HepG2 (cell line): ENCODE data around the gene JDP2. TPM values are rescaled to one million over a fixed set of nuclear protein-coding genes. Genes with fewer than 3 reads are reported as not detected.

Experiments
- ATAC-seq: fragments of 200-7000 bp; cut with Tn5 transposase; 3 replicates; pipeline ENCODE4 v1.9.1; 2020; ENCODE audit warnings: mild to moderate bottlenecking, moderate library complexity
- BruUV-seq: library from RNA; stranded (reverse); fragments of 400-500 nt; replicated peaks from 2 replicates; lab custom pipeline; 2021; lab: Mats Ljungman, UMichigan
- CTCF ChIA-PET: fragments of 300-600 bp; formaldehyde crosslinking; extraction: SDS; loops from one replicate; lab custom pipeline; 2021; ENCODE audit warnings: low total read pairs, inconsistent platforms, low intra/inter-chr PET ratio; lab: Yijun Ruan, JAX
- POLR2A ChIA-PET: fragments of 350-600 bp; sonication (Branson Sonifier 250); formaldehyde crosslinking; loops from one replicate; lab custom pipeline; 2020; ENCODE audit warnings: antibody characterized with exemption, inconsistent platforms; lab: Yijun Ruan, JAX
- DNase-seq: peaks from one replicate; pipeline ENCODE4 v3.0.0-alpha.2; 2015; ENCODE audit warnings: low spot score
- FAIRE-seq: peaks from 3 replicates; lab custom pipeline; 2011; peaks lifted over from hg19 to GRCh38; lab: Jason Lieb, UNC
- H2AFZ ChIP-seq: one replicate; pipeline ENCODE4 v1.6.1; 2011; ENCODE audit warnings: low read length, inconsistent platforms
- H3K27ac ChIP-seq: fragments of 300-600 bp; 3 replicates; pipeline ENCODE4 v1.8.0; 2011; ENCODE audit warnings: mixed run types, mild to moderate bottlenecking, mixed read lengths, low read length, inconsistent platforms; ENCODE audit not compliant: insufficient read depth; ENCODE audit errors: extremely low read length
- H3K27me3 ChIP-seq, 2 experiments: fragments of 200-600 bp in 1 of 2; 2 replicates in 1 of 2; 3 replicates in 1 of 2; pipeline versions ENCODE4 v1.6.0 to v1.8.0; 2011; ENCODE audit warnings: low read length in 2 of 2, mild to moderate bottlenecking in 2 of 2, moderate library complexity in 2 of 2, inconsistent platforms in 1 of 2; ENCODE audit not compliant: insufficient read depth in 2 of 2, control insufficient read depth in 1 of 2
- H3K36me3 ChIP-seq, 2 experiments: fragments of 200-600 bp in 1 of 2; replicated peaks in 1 of 2; 2 replicates in 1 of 2; 3 replicates in 1 of 2; pipeline versions ENCODE4 v1.5.1 to v1.8.0; 2011; ENCODE audit warnings: low read length in 2 of 2, inconsistent platforms in 1 of 2; ENCODE audit not compliant: insufficient read depth in 2 of 2, control insufficient read depth in 1 of 2
- H3K4me1 ChIP-seq: 2 replicates; pipeline ENCODE4 v1.5.1; 2012; ENCODE audit warnings: low read length, inconsistent platforms; ENCODE audit not compliant: insufficient read depth
- H3K4me2 ChIP-seq: 2 replicates; pipeline ENCODE4 v1.6.0; 2011; ENCODE audit warnings: low read depth, low read length, inconsistent platforms
- H3K4me3 ChIP-seq, 3 experiments: fragments of 200-600 bp in 1 of 3; sonication (generic), shearing (Covaris generic) in 1 of 3; replicated peaks in 1 of 3; 2 replicates each; pipeline ENCODE4 v1.5.1; 2011 to 2016; ENCODE audit warnings: low read length in 3 of 3, inconsistent platforms in 2 of 3, low read depth in 2 of 3, mild to moderate bottlenecking in 2 of 3, control low read depth in 1 of 3, mixed read lengths in 1 of 3; ENCODE audit not compliant: insufficient read depth in 1 of 3
- H3K79me2 ChIP-seq: one replicate; pipeline ENCODE4 v1.6.1; 2011; ENCODE audit warnings: low read length, inconsistent platforms; ENCODE audit not compliant: insufficient read depth
- H3K9ac ChIP-seq: 2 replicates; pipeline ENCODE4 v1.6.0; 2011; ENCODE audit warnings: mild to moderate bottlenecking, low read depth, low read length, inconsistent platforms; ENCODE audit not compliant: insufficient read depth
- H3K9me3 ChIP-seq: 2 replicates; pipeline ENCODE4 v1.5.1; 2012; ENCODE audit warnings: mild to moderate bottlenecking, low read length
- H4K20me1 ChIP-seq: 2 replicates; pipeline ENCODE4 v1.6.0; 2011; ENCODE audit warnings: inconsistent platforms, mild to moderate bottlenecking, low read length, moderate library complexity; ENCODE audit not compliant: insufficient read depth
- HNRNPL ChIP-seq: fragments of 200-400 bp; formaldehyde crosslinking; IDR thresholded peaks from 2 replicates; pipeline ENCODE4 v1.6.1; 2017; ENCODE audit warnings: mild to moderate bottlenecking, low read depth, low read length
- NR3C1 ChIP-seq: sonication (generic); formaldehyde crosslinking; IDR thresholded peaks from 2 replicates; pipeline ENCODE4 v1.4.0; 2020; ENCODE audit warnings: missing genetic modification reagents
- SSRP1 ChIP-seq: IDR thresholded peaks from 2 replicates; pipeline ENCODE4 v1.6.1; 2016; ENCODE audit warnings: control low read depth
- THAP11 ChIP-seq: IDR thresholded peaks from 2 replicates; pipeline ENCODE4 v1.6.1; 2016; ENCODE audit warnings: missing biosample characterization, missing genetic modification reagents
- ZKSCAN1 ChIP-seq: fragments of 150-350 bp; IDR thresholded peaks from 2 replicates; pipeline ENCODE4 v1.6.1; 2014; ENCODE audit warnings: low read length
- ZNF589 ChIP-seq: sonication (generic); formaldehyde crosslinking; conservative IDR thresholded peaks from 2 replicates; pipeline ENCODE4 v1.8.0; 2022; ENCODE audit warnings: mild to moderate bottlenecking, moderate library complexity, missing genetic modification reagents
- ZNF703 ChIP-seq: sonication (generic); formaldehyde crosslinking; IDR thresholded peaks from 2 replicates; pipeline ENCODE4 v1.5.1; 2020; ENCODE audit warnings: missing genetic modification reagents, mild to moderate bottlenecking, moderate library complexity, borderline replicate concordance
- ZNF766 ChIP-seq: sonication (generic); formaldehyde crosslinking; IDR thresholded peaks from 2 replicates; pipeline ENCODE4 v1.5.0; 2020; ENCODE audit warnings: missing genetic modification reagents, borderline replicate concordance
- ZSCAN21 ChIP-seq: sonication (generic); formaldehyde crosslinking; IDR thresholded peaks from 2 replicates; pipeline ENCODE4 v1.8.0; 2022; ENCODE audit warnings: mild to moderate bottlenecking, missing genetic modification reagents, moderate library complexity, borderline replicate concordance
- WGBS: methylation state at CpG from one replicate; pipeline ENCODE4 v1.1.6; 2017; ENCODE audit warnings: low lambda C conversion rate; 5-methylcytosine and 5-hydroxymethylcytosine counted together
- in situ Hi-C: cut with HindIII; loops from 2 replicates; pipeline ENCODE4 v1.10.0; 2017; ENCODE audit warnings: low pct_unique_long_range_greater_than_20kb; ENCODE audit not compliant: extremely low pct_ligation_motif_present
- intact Hi-C: fragments of 100-400 bp; cut with micrococcal nuclease; formaldehyde crosslinking; loops from one replicate; pipeline ENCODE4 v1.10.0; 2022; ENCODE audit not compliant: unreplicated experiment
- polyA plus RNA-seq, 8 experiments: library from polyadenylated mRNA; depleted of rRNA in 3 of 8; stranded (reverse) in 7 of 8; unstranded in 1 of 8; fragments of >200 nt; fragmentation: Illumina TruSeq in 4 of 8; extraction: Trizol in 4 of 8; gene quantifications; 2 replicates each; pipeline versions ENCODE4 v1.2.1 to v1.2.3, GENCODE V29; 2011 to 2016; ENCODE audit warnings: low read depth in 4 of 8, missing spikeins in 1 of 8, mixed read lengths in 1 of 8; ENCODE audit not compliant: insufficient read depth in 1 of 8
- total RNA-seq, 5 experiments: library from RNA; depleted of rRNA; stranded (reverse); fragments of >200 nt; fragmentation: Illumina TruSeq; extraction: Trizol; gene quantifications; 2 replicates each; pipeline ENCODE4 v1.2.3, GENCODE V29; 2016; ENCODE audit warnings: low read depth in 1 of 5
- TF ChIP-seq, protein P1 (sequence below): sonication (generic); formaldehyde crosslinking; IDR thresholded peaks from 2 replicates; pipeline ENCODE4 v1.5.0; 2020; ENCODE audit warnings: mild to moderate bottlenecking, missing genetic modification reagents
- TF ChIP-seq, protein P2 (sequence below): sonication (generic); formaldehyde crosslinking; IDR thresholded peaks from 2 replicates; pipeline ENCODE4 v1.5.1; 2020; ENCODE audit warnings: missing genetic modification reagents, mild to moderate bottlenecking, borderline replicate concordance
- TF ChIP-seq, protein P3 (sequence below): sonication (generic); formaldehyde crosslinking; IDR thresholded peaks from 2 replicates; pipeline ENCODE4 v1.8.1; 2023; ENCODE audit warnings: mild to moderate bottlenecking, missing genetic modification reagents

The JDP2 gene
- total and polyA plus RNA-seq, 2 of the 13 experiments (the other 11 are each of a cell fraction or from before 2014, with no cell fraction given): 8.0 to 8.9 TPM

DNA sequence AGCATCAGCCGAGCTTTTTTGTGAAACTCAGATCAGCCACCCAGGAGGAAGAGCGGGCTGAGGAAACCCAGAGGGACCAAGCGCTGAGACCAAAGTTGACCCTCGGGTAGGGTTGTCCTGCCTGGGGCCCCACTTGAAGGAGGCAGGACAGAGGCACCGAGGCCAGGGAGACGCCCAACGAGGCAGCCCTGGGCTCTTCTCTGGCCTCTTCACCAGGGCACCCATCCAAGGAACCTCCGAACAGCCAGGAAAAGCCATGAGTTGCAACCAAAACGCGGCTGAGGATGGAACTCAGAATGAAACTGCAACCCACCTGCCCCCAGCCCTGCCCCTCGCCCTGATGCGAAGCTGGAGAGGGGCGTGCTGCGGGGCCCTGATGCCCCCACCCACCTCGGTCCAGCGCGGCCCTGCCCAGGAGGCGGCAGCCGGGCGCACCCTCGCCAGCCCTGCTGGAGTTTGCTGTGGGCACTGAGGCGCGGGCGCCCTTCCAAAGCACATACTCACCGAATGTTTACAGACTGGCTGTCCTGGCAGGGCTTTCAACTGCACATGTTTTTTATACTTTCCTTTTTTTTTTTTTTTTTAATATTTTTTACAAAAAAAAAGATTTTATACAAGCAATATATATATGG, 41.9 kb downstream of the JDP2 start:
- Histone ChIP-seq H4K20me1 (no peaks in the 10 kb centered on the region), H3K9ac (no peak overlapping the region), H3K4me1 (no peaks in the 10 kb centered on the region), H3K9me3 (no peaks in the 10 kb centered on the region), H3K4me3 (no peak overlapping the region), H2AFZ (no peak overlapping the region), H3K27ac (no peak overlapping the region), H3K27me3 (no peaks in the 10 kb centered on the region), H3K79me2 (no peaks in the 10 kb centered on the region), H3K36me3 (peaks cover 14 to 47% of the 10 kb centered on the region in 2 experiments), H3K4me2 (no peak overlapping the region)
- ChIA-PET CTCF (no interaction called here), POLR2A (no interaction called here)
- in situ Hi-C loops (no loop called here), intact Hi-C loops (no loop called here)
- DNase-seq (no peak), FAIRE-seq (no peak), ATAC-seq (no peak)
- TF ChIP-seq, protein P1, sequence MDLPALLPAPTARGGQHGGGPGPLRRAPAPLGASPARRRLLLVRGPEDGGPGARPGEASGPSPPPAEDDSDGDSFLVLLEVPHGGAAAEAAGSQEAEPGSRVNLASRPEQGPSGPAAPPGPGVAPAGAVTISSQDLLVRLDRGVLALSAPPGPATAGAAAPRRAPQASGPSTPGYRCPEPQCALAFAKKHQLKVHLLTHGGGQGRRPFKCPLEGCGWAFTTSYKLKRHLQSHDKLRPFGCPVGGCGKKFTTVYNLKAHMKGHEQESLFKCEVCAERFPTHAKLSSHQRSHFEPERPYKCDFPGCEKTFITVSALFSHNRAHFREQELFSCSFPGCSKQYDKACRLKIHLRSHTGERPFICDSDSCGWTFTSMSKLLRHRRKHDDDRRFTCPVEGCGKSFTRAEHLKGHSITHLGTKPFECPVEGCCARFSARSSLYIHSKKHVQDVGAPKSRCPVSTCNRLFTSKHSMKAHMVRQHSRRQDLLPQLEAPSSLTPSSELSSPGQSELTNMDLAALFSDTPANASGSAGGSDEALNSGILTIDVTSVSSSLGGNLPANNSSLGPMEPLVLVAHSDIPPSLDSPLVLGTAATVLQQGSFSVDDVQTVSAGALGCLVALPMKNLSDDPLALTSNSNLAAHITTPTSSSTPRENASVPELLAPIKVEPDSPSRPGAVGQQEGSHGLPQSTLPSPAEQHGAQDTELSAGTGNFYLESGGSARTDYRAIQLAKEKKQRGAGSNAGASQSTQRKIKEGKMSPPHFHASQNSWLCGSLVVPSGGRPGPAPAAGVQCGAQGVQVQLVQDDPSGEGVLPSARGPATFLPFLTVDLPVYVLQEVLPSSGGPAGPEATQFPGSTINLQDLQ: no peak
- no peak for TF ChIP-seq ZKSCAN1
- TF ChIP-seq, protein P2, sequence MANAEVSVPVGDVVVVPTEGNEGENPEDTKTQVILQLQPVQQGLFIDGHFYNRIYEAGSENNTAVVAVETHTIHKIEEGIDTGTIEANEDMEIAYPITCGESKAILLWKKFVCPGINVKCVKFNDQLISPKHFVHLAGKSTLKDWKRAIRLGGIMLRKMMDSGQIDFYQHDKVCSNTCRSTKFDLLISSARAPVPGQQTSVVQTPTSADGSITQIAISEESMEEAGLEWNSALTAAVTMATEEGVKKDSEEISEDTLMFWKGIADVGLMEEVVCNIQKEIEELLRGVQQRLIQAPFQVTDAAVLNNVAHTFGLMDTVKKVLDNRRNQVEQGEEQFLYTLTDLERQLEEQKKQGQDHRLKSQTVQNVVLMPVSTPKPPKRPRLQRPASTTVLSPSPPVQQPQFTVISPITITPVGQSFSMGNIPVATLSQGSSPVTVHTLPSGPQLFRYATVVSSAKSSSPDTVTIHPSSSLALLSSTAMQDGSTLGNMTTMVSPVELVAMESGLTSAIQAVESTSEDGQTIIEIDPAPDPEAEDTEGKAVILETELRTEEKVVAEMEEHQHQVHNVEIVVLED: no peak
- TF ChIP-seq ZNF589 (CRISPR knock-in tag): no peak
- no peak for TF ChIP-seq ZNF703 (CRISPR knock-in tag)
- no peak for TF ChIP-seq NR3C1
- TF ChIP-seq HNRNPL: no peak
- TF ChIP-seq, protein P3, sequence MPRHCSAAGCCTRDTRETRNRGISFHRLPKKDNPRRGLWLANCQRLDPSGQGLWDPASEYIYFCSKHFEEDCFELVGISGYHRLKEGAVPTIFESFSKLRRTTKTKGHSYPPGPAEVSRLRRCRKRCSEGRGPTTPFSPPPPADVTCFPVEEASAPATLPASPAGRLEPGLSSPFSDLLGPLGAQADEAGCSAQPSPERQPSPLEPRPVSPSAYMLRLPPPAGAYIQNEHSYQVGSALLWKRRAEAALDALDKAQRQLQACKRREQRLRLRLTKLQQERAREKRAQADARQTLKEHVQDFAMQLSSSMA: no peak
- no peak for TF ChIP-seq THAP11 (CRISPR knock-in tag)
- TF ChIP-seq ZNF766: no peak
- no peak for TF ChIP-seq ZSCAN21 (CRISPR knock-in tag)
- TF ChIP-seq SSRP1: no peak
- TSS peak; percentile 34 for BruUV-seq
- 97% methylated on average over 8 of the region's 25 CpGs for WGBS
